Motor neuron (in vitro differentiated cells): ENCODE results near the gene CAMK2D. TPM values are rescaled to one million over a fixed set of nuclear protein-coding genes. Genes with fewer than 3 reads are reported as not detected.

ENCODE experiments used
- ATAC-seq, 8 experiments: fragments of 200-7000 bp; cut with Tn5 transposase; replicated peaks in 6 of 8; 2 replicates each; pipeline ENCODE4 v1.8.0; 2021; ENCODE audit warnings: mild to moderate bottlenecking in 8 of 8, moderate library complexity in 8 of 8
- H3K27ac ChIP-seq, 2 donors: fragments of 250-450 bp; sonication (Bioruptor Pico); 2 replicates each; pipeline ENCODE4 v1.9.0; 2021; ENCODE audit warnings: antibody characterized with exemption in 2 of 2, mild to moderate bottlenecking in 2 of 2, moderate library complexity in 1 of 2
- H3K4me1 ChIP-seq, 2 donors: fragments of 250-450 bp; sonication (Bioruptor Pico); replicated peaks in 1 of 2; 2 replicates each; pipeline ENCODE4 v1.6.1; 2021; ENCODE audit warnings: antibody characterized with exemption in 2 of 2, mild to moderate bottlenecking in 2 of 2, moderate library complexity in 1 of 2
- H3K4me3 ChIP-seq, 5 donors: fragments of 250-450 bp; sonication (Bioruptor Pico); 2 replicates each; pipeline ENCODE4 v1.9.0; 2021; ENCODE audit warnings: antibody characterized with exemption in 5 of 5, mild to moderate bottlenecking in 5 of 5, moderate library complexity in 4 of 5
- WGBS, 10 experiments: fragments of 450-650 bp; shearing (Covaris generic); methylation state at CpG; one replicate each; pipeline ENCODE4 v1.0.0; 2022; 5-methylcytosine and 5-hydroxymethylcytosine counted together
- in situ Hi-C, 9 experiments: fragments of 400-800 bp; cut with MboI; loops; one replicate each; pipeline ENCODE4 v1.15.0; 2021; ENCODE audit warnings: low sequenced_read_pairs in 9 of 9, low pct_unique_long_range_greater_than_20kb in 2 of 9; ENCODE audit not compliant: unreplicated experiment in 9 of 9
- total RNA-seq, 8 experiments: library from RNA; unstranded; fragments of 300-600 nt; gene quantifications; 2 replicates each; pipeline versions ENCODE4 v1.2.3 to v1.2.4, GENCODE V29; 2022

CAMK2D gene
- total RNA-seq, 8 experiments from 2014 or later = 14.5 to 77.2 (median 33.5) TPM

DNA sequence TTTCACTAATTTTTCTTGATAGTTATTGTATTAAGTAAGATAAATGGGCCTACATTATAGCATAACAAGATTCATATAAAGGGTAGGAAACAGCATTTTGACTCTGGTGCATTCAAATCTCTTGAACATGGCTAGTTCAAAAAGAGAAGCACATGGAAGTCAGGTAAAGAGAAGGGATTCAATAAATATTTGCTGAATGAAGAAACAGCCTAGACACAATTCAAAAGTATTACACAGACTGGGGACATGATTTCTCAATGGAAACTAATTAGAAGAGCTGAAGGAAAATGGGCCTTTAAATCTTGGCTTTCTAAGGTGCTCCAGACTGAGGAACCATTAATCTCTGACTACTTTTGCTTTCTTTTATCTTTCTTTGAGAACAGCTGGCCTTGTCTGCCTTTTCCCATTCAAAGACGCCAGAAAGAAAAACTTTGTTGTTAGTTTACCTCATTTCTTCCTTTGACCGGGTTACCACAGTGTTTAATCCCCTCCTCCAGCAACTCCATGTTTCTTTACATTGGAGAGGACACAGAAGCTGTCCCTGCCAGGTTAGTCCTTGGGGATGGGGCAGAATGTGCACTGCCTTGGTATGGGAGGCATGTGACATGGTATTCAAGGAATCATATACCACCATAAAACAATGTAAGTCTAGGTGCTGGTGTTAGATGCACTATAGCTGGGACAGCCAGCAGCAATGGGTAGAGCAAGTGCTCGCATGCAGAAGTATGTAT is 264.2 kb downstream of the CAMK2D start:
- 0 to 100% (median 58%) methylated on average over 1 to 3 of the region's 3 CpGs; no CpG with 5 or more reads in 1 of the 10 experiments for WGBS, 10 experiments
- peaks cover 0 to 3% of the 10 kb centered on the region in 2 donors for H3K4me1 ChIP-seq
- in situ Hi-C loops = no loop called here
- H3K4me3 ChIP-seq = no peak overlapping the region
- no peak overlapping the region for H3K27ac ChIP-seq
- ATAC-seq = peak in 3 of 8 experiments; percentile 37 to 94 (median 53)

DNA sequence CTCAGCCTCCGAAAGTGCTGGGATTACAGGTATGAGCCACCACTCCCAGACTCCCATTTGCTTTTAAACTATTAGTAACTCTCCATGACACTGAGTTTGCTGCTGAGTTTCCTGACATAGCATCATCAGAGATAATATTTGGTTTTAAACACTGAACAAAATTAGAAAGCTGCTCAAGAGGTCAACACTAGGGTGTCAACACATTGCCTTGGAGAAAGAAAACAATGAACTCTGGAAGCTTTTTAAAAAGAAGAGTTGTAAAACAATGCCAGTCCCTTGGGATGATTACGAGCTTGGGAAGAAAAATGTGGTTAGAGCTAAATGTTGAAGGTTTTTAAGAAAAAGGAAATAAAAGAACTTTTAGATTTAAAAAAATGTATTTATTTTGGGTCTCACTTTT is 264.8 kb downstream of the CAMK2D start:
- no peak overlapping the region for H3K27ac ChIP-seq
- in situ Hi-C loops = no loop called here
- 33 to 100% (median 65%) methylated on average over 1 to 2 of the region's 2 CpGs for WGBS, 10 experiments
- H3K4me3 ChIP-seq = no peak overlapping the region
- H3K4me1 ChIP-seq = peaks cover 0 to 3% of the 10 kb centered on the region in 2 donors
- no peak for ATAC-seq

DNA sequence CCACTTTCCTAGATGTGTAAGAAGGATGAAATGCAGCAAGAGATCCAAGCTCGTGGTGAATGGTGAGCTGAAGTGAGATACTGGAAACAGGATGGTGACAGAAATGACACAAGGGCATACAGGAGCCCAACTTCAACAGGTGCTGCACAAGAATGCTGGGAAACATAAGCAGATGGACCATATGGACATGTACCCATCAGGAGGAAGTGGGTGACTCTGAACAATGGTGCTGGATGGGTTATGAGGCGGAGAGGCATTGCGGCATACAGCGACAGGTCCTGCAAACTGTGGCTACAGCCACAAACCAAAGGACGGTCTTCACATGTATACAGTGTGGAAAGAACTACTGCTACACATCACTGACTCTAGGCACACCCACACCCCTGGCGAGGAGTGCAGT is 265.7 kb downstream of the CAMK2D start:
- in situ Hi-C loops = no loop called here
- Histone ChIP-seq H3K27ac (no peak overlapping the region), H3K4me3 (no peak overlapping the region), H3K4me1 (peaks cover 0 to 3% of the 10 kb centered on the region in 2 donors)
- WGBS, 10 experiments = 86 to 100% (median 89%) methylated on average over 2 to 6 of the region's 6 CpGs; no CpG with 5 or more reads in 5 of the 10 experiments
- ATAC-seq = no peak

DNA sequence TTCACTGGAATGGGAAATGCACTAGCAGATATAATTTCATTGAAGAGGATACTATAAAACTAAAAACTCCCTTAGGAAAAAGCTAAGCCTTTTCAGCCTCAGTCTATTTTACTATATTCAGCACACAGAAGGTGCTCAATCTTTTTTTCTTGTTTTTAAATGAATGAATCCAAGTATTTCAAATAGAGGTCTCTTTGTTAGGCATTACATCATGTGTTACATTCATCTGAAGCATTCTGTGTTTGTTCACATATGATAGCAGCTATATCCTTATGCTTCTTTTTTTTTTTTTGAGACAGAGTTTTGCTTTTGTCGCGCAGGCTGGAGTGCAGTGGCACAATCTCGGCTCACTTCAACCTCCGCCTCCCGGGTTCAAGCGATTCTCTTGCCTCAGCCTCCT is 278.4 kb downstream of the CAMK2D start:
- ATAC-seq = no peak
- WGBS, 10 experiments = 80 to 100% (median 95%) methylated on average over 1 to 6 of the region's 6 CpGs; no CpG with 5 or more reads in 2 of the 10 experiments
- Histone ChIP-seq H3K4me1 (no peaks in the 10 kb centered on the region), H3K27ac (no peak overlapping the region), H3K4me3 (no peak overlapping the region)
- in situ Hi-C loops = no loop called here

DNA sequence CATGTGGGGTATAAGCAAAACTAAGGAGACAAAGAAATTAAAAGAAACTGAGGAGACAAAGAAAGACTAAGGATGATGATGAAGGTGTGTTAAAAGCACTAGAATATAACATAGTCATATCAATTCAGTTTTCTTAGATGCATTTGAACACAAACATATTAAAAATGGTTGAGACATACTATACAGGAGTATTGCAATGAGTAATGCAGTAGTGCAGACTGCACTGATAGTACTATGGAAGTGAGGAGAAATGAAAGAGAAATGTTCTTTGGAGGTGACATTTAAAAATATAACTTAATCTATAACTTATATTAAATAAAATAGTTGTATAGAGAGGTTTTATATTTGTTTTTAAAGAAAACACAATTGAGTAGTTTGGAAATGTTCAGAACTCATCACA is 279.2 kb downstream of the CAMK2D start:
- in situ Hi-C loops = no loop called here
- no peak for ATAC-seq
- no peak overlapping the region for H3K4me3 ChIP-seq

DNA sequence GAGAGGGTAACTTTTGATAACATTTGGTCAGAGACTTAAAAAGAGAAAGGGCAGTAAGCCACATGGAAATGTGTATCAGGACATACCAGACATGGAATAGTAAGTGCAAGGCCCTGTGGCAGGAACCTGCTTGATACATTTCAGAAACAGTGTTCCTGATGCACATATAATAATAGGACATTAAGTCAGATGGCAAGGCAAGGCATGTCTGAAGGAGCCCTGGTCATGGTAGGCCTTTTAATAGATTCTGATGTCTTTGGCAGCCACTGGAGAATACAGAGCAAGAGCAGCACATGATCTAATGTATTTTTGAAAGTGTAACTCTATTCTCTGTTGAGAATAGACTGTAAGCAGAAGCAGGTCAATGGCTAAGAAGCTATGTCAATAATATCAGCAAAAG is 279.7 kb downstream of the CAMK2D start:
- Histone ChIP-seq H3K27ac (no peak overlapping the region), H3K4me1 (no peaks in the 10 kb centered on the region), H3K4me3 (no peak overlapping the region)
- in situ Hi-C loops = no loop called here
- no peak for ATAC-seq

More for the DNA sequence above, 279.2 kb downstream of the CAMK2D start:
- no peak overlapping the region for H3K27ac ChIP-seq
- no peaks in the 10 kb centered on the region for H3K4me1 ChIP-seq

DNA sequence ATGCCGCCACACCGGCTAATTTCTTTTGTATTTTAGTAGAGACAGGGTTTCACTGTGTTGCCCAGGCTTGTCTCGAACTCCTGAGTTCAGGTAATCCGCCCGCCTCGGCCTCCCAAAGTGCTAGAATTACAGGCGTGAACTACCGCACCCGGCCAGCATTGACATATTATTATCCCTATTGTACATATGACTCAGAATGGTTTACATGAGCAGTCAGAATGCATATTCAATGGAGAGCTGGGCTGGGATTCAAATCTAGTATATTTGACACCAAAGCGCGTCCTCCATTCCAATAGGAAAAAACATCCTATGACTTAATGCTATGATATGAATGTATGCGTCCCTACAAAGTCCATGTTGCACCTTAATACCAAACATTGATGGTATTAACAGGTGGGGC is 281.4 kb downstream of the CAMK2D start:
- ATAC-seq = peak in 2 of 8 experiments; percentile 96 to 98
- Histone ChIP-seq H3K4me3 (no peak overlapping the region), H3K4me1 (no peaks in the 10 kb centered on the region), H3K27ac (no peak overlapping the region)
- in situ Hi-C loops = no loop called here
- 13 to 100% (median 87%) methylated on average over 2 to 9 of the region's 12 CpGs; no CpG with 5 or more reads in 3 of the 10 experiments for WGBS, 10 experiments

DNA sequence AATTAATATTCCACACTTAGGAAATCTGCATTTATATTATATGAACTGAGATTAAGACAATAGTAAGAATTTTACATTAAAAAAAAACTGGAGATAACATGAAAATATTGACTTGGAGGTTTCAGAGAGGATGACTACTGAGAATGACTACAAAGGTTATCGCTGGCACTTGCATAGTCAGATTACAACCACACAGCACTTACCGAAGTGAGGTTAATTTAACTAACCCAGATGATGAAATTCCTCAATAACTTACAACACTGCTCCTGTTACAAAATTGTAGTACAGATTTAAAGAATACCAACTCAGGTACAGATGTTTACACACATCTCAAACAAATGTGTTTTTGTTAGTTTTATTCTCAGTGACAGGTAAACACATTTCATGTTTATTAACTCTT is 283.5 kb downstream of the CAMK2D start:
- Histone ChIP-seq H3K27ac (no peak overlapping the region), H3K4me1 (no peaks in the 10 kb centered on the region), H3K4me3 (no peak overlapping the region)
- in situ Hi-C loops = no loop called here
- no peak for ATAC-seq
- WGBS, 10 experiments = 67 to 100% (median 94%) methylated on average over 1 to 2 of the region's 2 CpGs

DNA sequence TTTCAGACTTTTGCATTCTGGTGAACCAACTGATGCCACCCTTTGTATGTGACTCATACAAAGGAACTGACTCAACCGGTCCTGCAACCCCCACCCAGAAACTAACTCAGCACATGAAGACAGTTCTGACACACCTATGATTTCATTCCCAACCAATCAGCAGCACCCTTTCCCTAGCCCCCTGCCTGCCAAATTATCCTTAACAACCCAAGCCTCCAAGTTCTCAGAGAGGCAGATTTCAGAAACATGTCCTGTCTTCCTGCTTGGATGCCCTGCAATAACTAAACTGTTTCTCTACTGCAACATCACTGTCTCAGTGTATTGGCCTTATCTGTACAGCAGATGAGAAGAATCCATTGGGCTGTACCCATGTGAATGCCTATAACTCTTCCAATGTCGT is 284.7 kb downstream of the CAMK2D start:
- no peaks in the 10 kb centered on the region for H3K4me1 ChIP-seq
- in situ Hi-C loops = no loop called here
- 44 to 100% (median 100%) methylated on average over 1 to 2 of the region's 2 CpGs; no CpG with 5 or more reads in 3 of the 10 experiments for WGBS, 10 experiments
- H3K4me3 ChIP-seq = no peak overlapping the region
- ATAC-seq = no peak
- no peak overlapping the region for H3K27ac ChIP-seq

DNA sequence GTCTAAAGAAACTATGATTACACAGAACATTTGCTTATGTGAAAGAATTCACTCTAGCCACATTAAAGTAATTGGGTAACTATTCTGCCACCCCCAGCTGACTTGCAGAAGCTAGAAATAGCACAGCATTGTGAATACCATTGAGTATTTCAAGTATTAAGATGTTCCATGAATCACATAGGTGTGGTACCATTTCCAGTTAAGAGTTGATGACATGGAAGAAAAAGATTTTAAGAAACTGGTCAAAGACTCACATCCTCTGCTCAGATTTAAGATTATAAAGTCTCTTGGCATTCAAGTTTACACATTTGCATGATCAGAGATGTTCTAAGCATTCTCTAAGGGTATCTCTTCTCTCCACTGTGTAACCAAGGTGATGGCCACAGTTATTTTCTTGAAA is 287.5 kb downstream of the CAMK2D start:
- ATAC-seq = peak in 3 of 8 experiments; percentile 52 to 96 (median 91)
- no peak overlapping the region for H3K27ac ChIP-seq
- in situ Hi-C loops = no loop called here
- H3K4me3 ChIP-seq = no peak overlapping the region
- H3K4me1 ChIP-seq = no peaks in the 10 kb centered on the region

DNA sequence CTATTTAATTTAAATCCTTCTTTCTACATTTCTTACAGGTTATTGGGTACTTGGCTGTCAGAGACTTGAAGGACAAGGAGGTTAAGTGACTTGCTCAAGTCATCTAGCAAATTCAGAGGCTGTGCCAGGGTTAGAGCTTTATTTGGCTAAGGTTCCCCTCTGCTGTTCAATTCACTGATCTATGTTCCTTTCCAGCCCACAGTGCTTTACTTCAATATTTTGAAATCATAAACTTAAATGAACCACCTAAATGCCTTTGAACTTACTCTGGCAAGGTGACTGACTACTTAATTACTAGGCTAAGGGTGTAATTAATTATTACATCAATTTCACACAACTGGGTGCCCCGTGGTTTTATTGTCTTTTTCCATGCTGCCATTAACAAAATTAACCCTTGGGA is 288.7 kb downstream of the CAMK2D start:
- Histone ChIP-seq H3K4me1 (peaks cover 0 to 5% of the 10 kb centered on the region in 2 donors), H3K4me3 (no peak overlapping the region), H3K27ac (no peak overlapping the region)
- in situ Hi-C loops = no loop called here
- 17 to 100% (median 88%) methylated on average over 1 of the region's 1 CpG; no CpG with 5 or more reads in 1 of the 10 experiments for WGBS, 10 experiments
- no peak for ATAC-seq

DNA sequence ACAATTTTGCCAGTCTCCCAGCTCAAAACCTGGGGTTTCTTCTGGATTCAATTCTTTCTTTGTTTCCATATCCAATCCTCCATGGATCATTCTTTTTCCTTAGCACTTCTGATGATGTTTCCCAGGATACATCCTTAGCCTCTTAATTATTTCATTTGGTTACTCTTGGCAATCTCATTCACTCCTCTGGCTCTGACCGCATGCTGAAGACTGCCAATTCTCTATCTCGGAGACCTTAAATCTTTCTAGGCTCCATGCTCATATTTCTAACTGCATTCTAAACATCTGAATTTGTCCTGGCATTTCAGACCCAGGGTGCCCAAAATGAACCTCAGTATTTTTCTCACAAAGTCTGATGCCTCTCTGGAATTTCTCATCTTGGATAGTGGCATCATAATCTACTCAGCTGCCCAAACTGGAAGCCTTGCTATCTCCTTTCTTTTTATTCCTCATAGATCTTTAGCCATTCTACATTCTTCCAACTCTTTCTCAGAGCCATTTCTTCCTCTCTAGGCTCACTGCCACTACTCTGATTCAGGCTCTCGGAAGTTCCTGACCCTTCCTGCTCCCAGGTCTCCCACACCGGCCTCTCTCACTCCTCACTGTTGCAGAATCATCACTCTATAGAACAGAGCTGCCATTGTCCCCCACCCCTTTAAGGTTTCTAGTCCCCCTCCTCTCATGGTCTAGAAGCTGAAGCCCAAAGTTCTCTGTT is 290.2 kb downstream of the CAMK2D start:
- WGBS, 10 experiments = 60 to 100% (median 90%) methylated on average over 2 to 4 of the region's 4 CpGs
- H3K27ac ChIP-seq = no peak overlapping the region
- H3K4me3 ChIP-seq = no peak overlapping the region
- in situ Hi-C loops = no loop called here
- no peak for ATAC-seq
- H3K4me1 ChIP-seq = peaks cover 0 to 5% of the 10 kb centered on the region in 2 donors

DNA sequence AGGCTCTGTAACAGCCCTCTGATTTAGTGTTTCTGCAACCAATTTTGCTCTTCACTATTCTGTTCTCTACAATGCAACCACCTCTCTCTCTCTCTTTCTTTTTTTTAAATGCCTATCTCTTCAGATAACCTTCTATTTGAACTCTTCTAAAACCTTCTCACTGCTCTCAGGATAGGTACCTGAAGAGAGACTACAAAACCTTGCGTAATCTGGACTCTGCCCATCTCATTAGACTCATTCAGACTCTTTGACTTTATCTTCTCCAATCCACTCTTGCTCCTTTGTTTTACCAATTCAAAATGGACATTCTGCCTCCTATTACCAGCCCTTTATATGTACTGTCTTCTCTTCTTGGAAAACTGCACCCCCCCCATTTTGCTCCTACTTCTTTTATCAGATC is 291.6 kb downstream of the CAMK2D start:
- no peak for ATAC-seq

DNA sequence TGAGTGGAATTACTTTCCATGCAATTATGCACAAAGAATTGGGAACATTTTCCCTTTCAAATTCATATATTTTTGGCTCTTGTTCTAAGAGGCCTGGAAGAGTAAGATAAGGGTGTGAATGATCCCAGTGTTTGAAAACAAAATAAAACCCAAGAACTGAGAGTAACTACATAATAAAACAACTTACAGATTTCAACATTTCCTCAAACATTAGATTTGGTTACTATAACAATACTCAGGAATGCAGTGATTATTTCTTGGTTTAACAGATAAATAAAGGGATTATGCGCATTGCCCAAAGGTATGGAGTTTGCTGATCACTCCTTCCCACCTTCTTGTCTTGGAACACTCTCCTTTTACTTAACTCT is 292.5 kb downstream of the CAMK2D start:
- peak in 3 of 8 experiments; percentile 3 to 16 (median 5) for ATAC-seq
- Histone ChIP-seq H3K4me1 (peaks cover 0 to 5% of the 10 kb centered on the region in 2 donors), H3K4me3 (no peak overlapping the region), H3K27ac (no peak overlapping the region)
- WGBS, 10 experiments = 91 to 100% (median 100%) methylated on average over 1 of the region's 1 CpG; no CpG with 5 or more reads in 4 of the 10 experiments
- in situ Hi-C loops = no loop called here

More for the DNA sequence above, 291.6 kb downstream of the CAMK2D start:
- H3K27ac ChIP-seq = no peak overlapping the region
- H3K4me3 ChIP-seq = no peak overlapping the region
- 100% methylated on average over 1 of the region's 1 CpG; no CpG with 5 or more reads in 3 of the 10 experiments for WGBS, 10 experiments
- peaks cover 0 to 5% of the 10 kb centered on the region in 2 donors for H3K4me1 ChIP-seq
- in situ Hi-C loops = no loop called here
